Activated naive CD4-positive, alpha-beta T cell treated with anti-CD3 and anti-CD28 coated beads, Interleukin-2, amount 10 ng/mL, durations not matched to agents 7 days and 5 days (primary cell): Measurements from ENCODE around the gene TMEM88.
A peak's percentile ranks its signal among the peaks of the same experiment; 100 is the strongest.

ENCODE experiments used
- CTCF ChIA-PET: fragments of 350-600 bp; sonication (Branson Sonifier 250); formaldehyde crosslinking; loops from one replicate; lab custom pipeline; 2021; ENCODE audit warnings: antibody characterized with exemption; lab: Charles Lee
- DNase-seq: peaks from one replicate; pipeline ENCODE4 v3.0.0-alpha.2; 2020
- H3K27ac Mint-ChIP-seq: one replicate; pipeline ENCODE4 v1.8.0; 2021; ENCODE audit warnings: mild to moderate bottlenecking, moderate library complexity, mixed read lengths
- H3K27me3 Mint-ChIP-seq: one replicate; pipeline ENCODE4 v1.8.0; 2021; ENCODE audit warnings: mild to moderate bottlenecking, mixed read lengths
- H3K36me3 Mint-ChIP-seq: one replicate; pipeline ENCODE4 v1.8.0; 2021; ENCODE audit warnings: mixed read lengths
- H3K4me1 Mint-ChIP-seq: one replicate; pipeline ENCODE4 v1.8.0; 2021; ENCODE audit warnings: mixed read lengths
- H3K4me3 Mint-ChIP-seq: one replicate; pipeline ENCODE4 v1.8.0; 2021; ENCODE audit warnings: mild to moderate bottlenecking, moderate library complexity, mixed read lengths
- H3K9me3 Mint-ChIP-seq: one replicate; pipeline ENCODE4 v1.8.0; 2021; ENCODE audit warnings: mixed read lengths

The TMEM88 gene

GRCh38 chr17:7851438-7852261 lies 3.2 kb upstream of the TMEM88 start:
- Mint-ChIP-seq H3K27ac (peak overlapping the region; percentile 65), H3K36me3 (peaks cover 13% of the 10 kb centered on the region)

GRCh38 chr17:7852262-7852670 lies 2.6 kb upstream of the TMEM88 start:
- Mint-ChIP-seq H3K27ac (peak overlapping the region; percentile 65), H3K9me3 (no peaks in the 10 kb centered on the region), H3K4me3 (peak overlapping the region; percentile 78), H3K27me3 (no peaks in the 10 kb centered on the region), H3K4me1 (peaks cover 33% of the 10 kb centered on the region), H3K36me3 (peaks cover 13% of the 10 kb centered on the region)
- CTCF ChIA-PET: interaction anchor here (2.5 to 3.7 kb wide), 2 partner anchors 18 to 109 kb away, joined by 10 to 38 read pairs; partner anchors contain the start of gene KDM6B
- no peak for DNase-seq

More at GRCh38 chr17:7851438-7852261, 3.2 kb upstream of the TMEM88 start:
- Mint-ChIP-seq H3K27me3 (no peaks in the 10 kb centered on the region), H3K9me3 (no peaks in the 10 kb centered on the region), H3K4me3 (peak overlapping the region; percentile 78), H3K4me1 (peaks cover 33% of the 10 kb centered on the region)
- CTCF ChIA-PET: interaction anchor here (0.8 to 3.7 kb wide), 9 partner anchors 11 to 138 kb away, joined by 3 to 38 read pairs (median 5); partner anchors contain the start of gene KDM6B
- peak; percentile 97 for DNase-seq

GRCh38 chr17:7852919-7853690 lies 1.8 kb upstream of the TMEM88 start:
- H3K4me3 Mint-ChIP-seq: no peak overlapping the region
- peaks cover 13% of the 10 kb centered on the region for H3K36me3 Mint-ChIP-seq
- no peaks in the 10 kb centered on the region for H3K9me3 Mint-ChIP-seq
- H3K27ac Mint-ChIP-seq: no peak overlapping the region
- CTCF ChIA-PET: interaction anchor here (1.3 to 2.5 kb wide), 2 partner anchors 8 to 110 kb away, joined by 3 to 10 read pairs; no protein-coding TSS in a partner anchor
- peaks cover 33% of the 10 kb centered on the region for H3K4me1 Mint-ChIP-seq
- H3K27me3 Mint-ChIP-seq: no peaks in the 10 kb centered on the region
- no peak for DNase-seq

GRCh38 chr17:7853691-7854038 lies 1.2 kb upstream of the TMEM88 start:
- CTCF ChIA-PET: interaction anchor here (1.3 kb wide), 1 partner anchor 8 kb away, joined by 3 read pairs; no protein-coding TSS in a partner anchor
- DNase-seq: no peak
- peak overlapping the region; percentile 21 for H3K27ac Mint-ChIP-seq

GRCh38 chr17:7854078-7854777 lies 638 bp upstream of the TMEM88 start:
- H3K9me3 Mint-ChIP-seq: no peaks in the 10 kb centered on the region
- CTCF ChIA-PET: interaction anchor here (1.3 kb wide), 1 partner anchor 9 kb away, joined by 3 read pairs; no protein-coding TSS in a partner anchor
- DNase-seq: no peak
- peak overlapping the region; percentile 21 for H3K27ac Mint-ChIP-seq
- peaks cover 33% of the 10 kb centered on the region for H3K4me1 Mint-ChIP-seq
- H3K27me3 Mint-ChIP-seq: no peaks in the 10 kb centered on the region
- peaks cover 13% of the 10 kb centered on the region for H3K36me3 Mint-ChIP-seq
- no peak overlapping the region for H3K4me3 Mint-ChIP-seq

More at GRCh38 chr17:7853691-7854038, 1.2 kb upstream of the TMEM88 start:
- Mint-ChIP-seq H3K27me3 (no peaks in the 10 kb centered on the region), H3K4me3 (no peak overlapping the region), H3K9me3 (no peaks in the 10 kb centered on the region), H3K4me1 (peaks cover 33% of the 10 kb centered on the region), H3K36me3 (peaks cover 13% of the 10 kb centered on the region)

GRCh38 chr17:7855660-7856010 lies 769 bp downstream of the TMEM88 start:
- H3K9me3 Mint-ChIP-seq: no peaks in the 10 kb centered on the region
- H3K27ac Mint-ChIP-seq: peak overlapping the region; percentile 42
- H3K36me3 Mint-ChIP-seq: peaks cover 9% of the 10 kb centered on the region
- no peak overlapping the region for H3K4me3 Mint-ChIP-seq
- CTCF ChIA-PET: interaction anchor here (1.2 kb wide), 1 partner anchor 21 kb away, joined by 4 read pairs; no protein-coding TSS in a partner anchor
- H3K4me1 Mint-ChIP-seq: peaks cover 25% of the 10 kb centered on the region
- H3K27me3 Mint-ChIP-seq: no peaks in the 10 kb centered on the region
- no peak for DNase-seq

GRCh38 chr17:7856011-7856810 lies 1.3 kb downstream of the TMEM88 start:
- Mint-ChIP-seq H3K36me3 (peaks cover 9% of the 10 kb centered on the region), H3K4me3 (no peak overlapping the region), H3K27me3 (no peaks in the 10 kb centered on the region), H3K27ac (no peak overlapping the region), H3K4me1 (peaks cover 19% of the 10 kb centered on the region), H3K9me3 (no peaks in the 10 kb centered on the region)
- peak; percentile 40 for DNase-seq
- CTCF ChIA-PET: interaction anchor here (1.1 to 1.5 kb wide), 7 partner anchors 17 to 76 kb away, joined by 3 to 13 read pairs (median 5); partner anchors contain the start of genes CNTROB, KDM6B and TRAPPC1

- Mint-ChIP-seq H3K36me3 (peaks cover 9% of the 10 kb centered on the region), H3K4me1 (peaks cover 10% of the 10 kb centered on the region), H3K4me3 (no peak within 1 kb of the TSS), H3K27ac (no peak within 1 kb of the TSS), H3K9me3 (no peaks in the 10 kb centered on the region), H3K27me3 (no peaks in the 10 kb centered on the region)
- peak; percentile 98 for DNase-seq
- CTCF ChIA-PET: interaction anchor here (0.6 to 1.5 kb wide), 12 partner anchors 13 to 140 kb away, joined by 3 to 13 read pairs (median 4); partner anchors contain the start of genes CNTROB, KDM6B and TRAPPC1
Measured at GRCh38 chr17:7856811-7857712, 2.2 kb downstream of the TMEM88 start, which contains the start of gene NAA38. TSS of gene NAA38 (minus strand) at chr17:7857559. CDS start at chr17:7857463, 96 bp downstream.

- Mint-ChIP-seq H3K4me1 (peaks cover 8% of the 10 kb centered on the region), H3K27ac (no peak within 1 kb of the TSS)
Measured at GRCh38 chr17:7857713-7858521, 3.1 kb downstream of the TMEM88 start, which contains the start of gene CYB5D1. TSS of gene CYB5D1 (plus strand) at chr17:7858003. CDS start at chr17:7858135, 132 bp downstream.

GRCh38 chr17:7858522-7858810 lies 3.6 kb downstream of the TMEM88 start:
- Mint-ChIP-seq H3K4me3 (no peak overlapping the region), H3K27ac (no peak overlapping the region), H3K27me3 (no peaks in the 10 kb centered on the region), H3K36me3 (peaks cover 9% of the 10 kb centered on the region), H3K9me3 (no peaks in the 10 kb centered on the region), H3K4me1 (peaks cover 8% of the 10 kb centered on the region)
- CTCF ChIA-PET: interaction anchor here (0.6 to 9.5 kb wide), 4 partner anchors 58 to 199 kb away, joined by 3 to 120 read pairs (median 6); partner anchors contain the start of gene RNF227
- DNase-seq: peak; percentile 62

More at GRCh38 chr17:7857713-7858521, 3.1 kb downstream of the TMEM88 start, which contains the start of gene CYB5D1:
- Mint-ChIP-seq H3K27me3 (no peaks in the 10 kb centered on the region), H3K4me3 (no peak within 1 kb of the TSS), H3K9me3 (no peaks in the 10 kb centered on the region), H3K36me3 (peaks cover 9% of the 10 kb centered on the region)
- peak; percentile 94 for DNase-seq
- CTCF ChIA-PET: interaction anchor here (0.6 to 9.5 kb wide), 12 partner anchors 12 to 139 kb away, joined by 3 to 120 read pairs (median 4); partner anchors contain the start of gene KDM6B

- H3K4me3 Mint-ChIP-seq: no peak overlapping the region
- peaks cover 5% of the 10 kb centered on the region for H3K36me3 Mint-ChIP-seq
Measured at GRCh38 chr17:7859028-7859427, 4.2 kb downstream of the TMEM88 start.

More at GRCh38 chr17:7859028-7859427, 4.2 kb downstream of the TMEM88 start:
- Mint-ChIP-seq H3K4me1 (peaks cover 5% of the 10 kb centered on the region), H3K27ac (no peak overlapping the region), H3K27me3 (no peaks in the 10 kb centered on the region), H3K9me3 (no peaks in the 10 kb centered on the region)
- DNase-seq: no peak
- CTCF ChIA-PET: interaction anchor here (0.6 to 9.5 kb wide), 8 partner anchors 13 to 199 kb away, joined by 3 to 120 read pairs (median 4); partner anchors contain the start of gene RNF227
